Mesenteric fat pad (tissue), 1 donor: ENCODE results near the gene POLR2L. TPM values are rescaled to one million over a fixed set of nuclear protein-coding genes. Genes with fewer than 3 reads are reported as not detected.

ENCODE experiments used
- DNase-seq: peaks from one replicate; pipeline ENCODE4 v3.0.0-alpha.2; 2020; ENCODE audit warnings: low spot score
- total RNA-seq: library from RNA; stranded (reverse); fragmentation: NEBNext Ultra II Directional; extraction: Animal tissue kit (Norgen Biotek cat#: 25700); gene quantifications from one replicate; pipeline ENCODE4 v1.2.1, GENCODE V29; 2021
- donor health status: DM: yes; HTN: yes; CAD: no.

The POLR2L gene
- total RNA-seq, 1 donor from 2014 or later, result 203 TPM

- no peak for DNase-seq
Observed at GRCh38 chr11:839875-840617, 2.3 kb downstream of the POLR2L start.

DNA sequence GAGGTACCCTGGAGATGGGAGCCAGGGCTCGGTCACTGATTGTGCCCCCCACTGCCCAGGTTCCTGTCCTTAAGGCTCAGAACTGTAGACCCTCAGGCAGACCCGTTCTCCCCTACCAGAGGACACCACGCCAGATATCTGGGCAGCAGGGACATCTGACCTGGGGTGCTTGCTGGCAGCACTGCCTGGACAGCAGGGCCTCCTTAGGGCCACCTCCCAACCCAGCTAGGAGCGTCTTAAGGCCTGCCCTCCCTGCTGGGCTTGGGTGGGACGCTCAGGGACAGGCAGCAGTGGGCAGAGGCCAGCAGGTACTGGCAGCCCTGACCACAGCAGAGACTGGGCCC lies 3.1 kb downstream of the POLR2L start:
- DNase-seq, result no peak

GRCh38 chr11:838441-839279 lies 3.7 kb downstream of the POLR2L start:
- no peak for DNase-seq

DNA sequence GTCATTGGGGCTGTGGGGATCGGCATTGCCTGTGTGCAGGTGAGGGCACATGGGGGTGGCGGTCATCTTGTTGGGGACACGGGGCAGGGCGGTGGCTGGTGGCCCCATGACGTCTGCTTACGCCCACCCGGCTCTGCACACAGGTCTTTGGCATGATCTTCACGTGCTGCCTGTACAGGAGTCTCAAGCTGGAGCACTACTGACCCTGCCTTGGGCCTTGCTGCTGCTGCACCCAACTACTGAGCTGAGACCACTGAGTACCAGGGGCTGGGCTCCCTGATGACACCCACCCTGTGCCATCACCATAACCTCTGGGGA lies 4.4 kb downstream of the POLR2L start:
- DNase-seq, result no peak

DNA sequence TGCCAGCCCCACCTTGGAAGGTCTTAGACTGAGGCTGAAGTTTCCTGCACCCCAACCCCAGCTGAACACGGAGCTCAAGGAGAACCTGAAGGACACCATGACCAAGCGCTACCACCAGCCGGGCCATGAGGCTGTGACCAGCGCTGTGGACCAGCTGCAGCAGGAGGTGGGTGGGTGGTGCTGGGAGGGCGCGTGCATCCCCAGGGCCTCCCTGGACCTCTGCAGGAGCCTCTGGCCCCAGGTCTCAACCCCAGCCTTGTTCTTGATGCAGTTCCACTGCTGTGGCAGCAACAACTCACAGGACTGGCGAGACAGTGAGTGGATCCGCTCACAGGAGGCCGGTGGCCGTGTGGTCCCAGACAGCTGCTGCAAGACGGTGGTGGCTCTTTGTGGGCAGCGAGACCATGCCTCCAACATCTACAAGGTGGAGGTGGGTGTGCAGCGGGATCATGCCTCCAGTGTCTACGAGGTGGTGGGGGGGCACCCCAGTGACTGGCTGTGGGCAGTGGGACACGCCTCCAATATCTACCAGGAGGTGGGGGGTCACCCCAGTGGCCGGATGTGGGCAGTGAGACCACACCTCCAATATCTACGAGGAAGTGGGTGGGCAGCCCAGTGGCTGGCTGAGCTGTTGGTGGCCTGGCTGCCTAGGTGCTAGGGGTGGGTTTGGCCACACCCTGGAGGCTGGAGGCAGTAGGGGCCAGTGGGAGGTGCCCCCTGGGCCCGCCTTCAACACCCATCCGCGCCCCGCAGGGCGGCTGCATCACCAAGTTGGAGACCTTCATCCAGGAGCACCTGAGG lies 4.9 kb downstream of the POLR2L start:
- no peak for DNase-seq

GRCh38 chr11:836700-837099 lies 5.6 kb downstream of the POLR2L start:
- no peak for DNase-seq

DNA sequence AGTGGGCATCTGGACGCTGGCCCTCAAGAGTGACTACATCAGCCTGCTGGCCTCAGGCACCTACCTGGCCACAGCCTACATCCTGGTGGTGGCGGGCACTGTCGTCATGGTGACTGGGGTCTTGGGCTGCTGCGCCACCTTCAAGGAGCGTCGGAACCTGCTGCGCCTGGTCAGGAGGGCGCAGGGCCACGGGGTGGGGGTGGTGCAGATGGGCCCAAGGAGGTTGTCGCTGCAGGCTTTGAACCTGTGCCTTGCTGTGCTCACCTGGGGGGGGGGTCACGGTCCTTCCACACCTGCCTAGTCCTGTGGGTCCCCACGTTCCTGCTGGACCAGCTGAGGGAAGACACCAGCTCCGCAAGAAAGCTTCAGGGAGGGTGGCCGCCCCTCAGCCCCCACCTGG lies 6.1 kb downstream of the POLR2L start:
- no peak for DNase-seq

DNA sequence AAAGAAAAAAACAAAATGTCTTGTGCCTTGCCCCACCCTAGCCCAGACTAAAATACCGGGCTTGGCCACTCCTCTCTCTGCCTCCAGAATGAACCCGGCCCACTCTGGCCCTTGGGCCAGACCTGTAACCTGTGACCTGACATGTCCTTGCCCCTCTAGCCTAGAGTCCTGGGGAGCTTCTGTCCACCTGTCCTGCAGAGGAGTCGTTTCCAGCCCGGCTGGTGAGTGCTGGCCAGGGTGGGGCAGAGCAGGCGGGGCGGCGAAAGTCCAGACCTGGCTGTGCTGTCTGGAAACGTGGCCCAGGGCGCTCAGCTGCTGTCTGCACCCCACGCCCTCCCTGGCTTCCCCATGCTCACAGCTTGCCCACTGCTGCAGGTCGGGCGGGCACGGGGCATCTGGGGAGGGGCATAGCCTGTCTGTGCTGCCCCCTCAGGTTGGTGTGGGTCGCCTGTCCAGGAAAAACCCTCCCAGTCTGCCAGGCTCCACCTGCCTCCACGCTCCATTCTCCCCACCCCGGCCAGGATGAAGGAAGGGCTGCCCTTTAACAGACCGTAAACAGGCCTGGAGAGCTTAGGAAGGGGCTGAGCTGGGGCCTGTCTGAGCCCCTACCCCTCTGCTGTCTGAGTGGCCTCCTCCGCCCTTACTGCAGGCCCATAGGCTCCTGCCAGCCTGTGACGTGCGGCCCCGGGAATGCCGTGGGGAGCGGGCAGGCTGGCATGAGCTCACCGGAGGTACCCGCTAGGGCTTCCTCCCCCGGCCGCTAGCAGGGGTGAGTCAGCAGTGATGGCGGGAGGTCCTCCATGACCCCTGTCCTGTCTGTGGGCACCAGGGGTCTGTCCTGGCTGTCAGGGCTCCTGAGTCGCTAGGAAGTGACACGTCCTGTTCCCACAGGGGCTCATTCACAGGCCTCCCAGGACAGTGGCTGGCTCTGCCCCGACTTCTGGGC lies 7.7 kb downstream of the POLR2L start:
- no peak for DNase-seq

- no peak for DNase-seq
Observed at GRCh38 chr11:833849-834311, 8.4 kb downstream of the POLR2L start.

GRCh38 chr11:833114-833791 lies 9.1 kb downstream of the POLR2L start:
- DNase-seq, result no peak

DNA sequence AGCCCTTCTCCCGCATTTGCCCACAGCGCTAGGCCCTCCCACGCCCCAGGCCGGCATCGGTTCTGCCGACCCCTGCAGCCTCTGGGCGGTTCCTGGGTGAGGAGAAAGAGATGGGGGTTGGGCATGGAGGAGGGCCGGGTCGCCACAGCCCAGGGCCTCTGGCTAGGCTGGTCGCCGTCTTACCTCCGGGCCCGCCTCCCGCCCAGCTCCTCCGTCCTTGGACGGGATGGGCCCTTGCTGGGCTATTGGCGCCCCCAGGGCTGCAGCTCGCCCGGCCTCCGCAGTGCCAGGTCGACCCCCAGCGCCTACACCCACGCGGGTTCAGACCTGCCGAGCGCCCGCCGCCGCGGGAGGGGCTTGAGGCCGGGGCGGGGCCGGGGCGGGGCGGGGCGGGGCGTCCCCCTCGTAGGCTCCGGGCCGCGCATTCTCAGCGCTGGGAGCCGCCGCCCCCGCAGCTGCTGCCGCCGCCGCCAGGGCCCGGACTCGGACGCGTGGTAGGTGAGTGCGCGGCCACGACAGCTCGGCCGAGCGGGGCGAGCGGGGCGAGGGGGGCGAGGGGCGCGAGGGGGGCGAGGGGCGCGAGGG lies 9.7 kb downstream of the POLR2L start, which contains the start of gene CD151:
TSS of gene CD151 (plus strand) at position 424 of the 585 bp plus-strand sequence. CDS start 3,118 bp downstream, outside the sequence.
- DNase-seq, result no peak

- DNase-seq, result no peak
Observed at GRCh38 chr11:831961-832528, 10.3 kb downstream of the POLR2L start.

GRCh38 chr11:831118-831864 lies 11.0 kb downstream of the POLR2L start:
- DNase-seq, result no peak

DNA sequence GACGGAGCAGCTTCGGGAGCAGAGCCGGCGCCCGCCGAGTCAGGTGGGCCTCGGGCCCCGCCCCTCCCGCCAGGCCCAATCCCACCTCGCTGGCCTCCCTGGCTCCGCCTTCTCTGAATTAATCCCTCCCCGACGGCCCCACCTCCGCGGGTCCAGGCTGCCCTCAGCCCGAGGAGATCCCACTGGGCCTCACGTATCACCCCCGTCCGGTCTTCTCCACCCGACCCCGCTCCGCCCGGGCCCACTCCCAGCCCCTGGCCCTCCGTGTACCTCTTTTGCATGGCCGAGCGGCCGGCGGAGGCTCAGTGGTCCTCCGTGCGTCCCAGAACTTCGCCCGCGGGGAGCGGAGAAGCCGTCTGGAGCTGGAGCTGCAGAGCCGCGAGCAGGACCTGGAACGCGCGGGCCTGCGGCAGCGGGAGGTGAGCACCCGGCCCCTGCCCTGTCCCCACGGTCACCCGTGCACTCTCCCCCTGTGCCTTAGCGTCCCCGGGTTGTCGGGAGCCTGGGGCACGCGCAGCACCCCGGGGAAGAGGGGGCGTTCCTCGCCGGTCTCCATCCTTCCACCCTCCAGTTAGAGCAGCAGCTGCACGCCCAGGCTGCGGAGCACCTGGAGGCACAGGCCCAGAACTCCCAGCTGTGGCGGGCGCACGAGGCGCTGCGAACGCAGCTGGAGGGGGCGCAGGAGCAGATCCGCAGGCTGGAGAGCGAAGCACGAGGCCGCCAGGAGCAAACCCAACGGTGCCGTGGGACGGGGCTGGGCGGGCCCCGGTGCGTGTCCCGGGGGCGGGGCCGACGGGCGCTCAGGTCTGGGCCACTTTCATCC lies 11.8 kb downstream of the POLR2L start:
- DNase-seq, result no peak

DNA sequence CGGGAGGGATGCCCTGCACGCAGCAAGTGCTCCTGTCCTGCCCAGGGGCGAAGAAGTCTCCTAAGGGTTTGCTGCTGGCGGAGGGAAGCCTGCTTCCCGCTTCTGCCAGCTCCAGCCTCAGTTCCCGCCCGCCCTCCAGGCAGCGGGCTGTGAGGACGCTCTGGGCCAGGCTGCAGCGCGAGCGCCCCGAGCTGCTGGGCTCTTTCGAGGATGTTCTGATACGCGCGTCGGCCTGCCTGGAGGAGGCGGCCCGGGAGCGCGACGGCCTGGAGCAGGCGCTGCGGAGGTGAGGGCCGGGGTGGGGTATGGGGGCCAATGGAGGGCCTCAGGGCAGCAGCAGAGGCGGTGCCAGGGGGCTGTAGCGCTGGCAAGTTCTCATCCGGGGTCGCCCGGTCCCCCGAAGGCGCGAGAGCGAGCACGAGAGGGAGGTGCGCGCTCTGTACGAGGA lies 12.5 kb downstream of the POLR2L start:
- no peak for DNase-seq

- DNase-seq, result no peak
Observed at GRCh38 chr11:829176-829846, 13.0 kb downstream of the POLR2L start.
